Keratinocyte (primary cell): Measurements from ENCODE around the gene ZC3H13. TPM values are rescaled to one million over a fixed set of nuclear protein-coding genes. Genes with fewer than 3 reads are reported as not detected.

Experiments used
- DNase-seq: peaks from one replicate; pipeline ENCODE4 v3.0.0-alpha.2; 2011; ENCODE audit warnings: low read depth, missing footprints, low spot score
- FAIRE-seq: peaks from 2 replicates; lab custom pipeline; 2011; peaks lifted over from hg19 to GRCh38; lab: Jason Lieb, UNC
- H2AFZ ChIP-seq: 2 replicates; pipeline ENCODE4 v1.6.0; 2012; ENCODE audit warnings: low read length, control low read depth, inconsistent platforms; ENCODE audit not compliant: control insufficient read depth
- H3K27ac ChIP-seq: 2 replicates; pipeline ENCODE4 v1.5.1; 2011; ENCODE audit warnings: low read length; ENCODE audit not compliant: control insufficient read depth, insufficient read depth
- H3K27me3 ChIP-seq: 3 replicates; pipeline ENCODE4 v1.6.0; 2011; ENCODE audit warnings: low read length; ENCODE audit not compliant: control insufficient read depth, insufficient read depth; ENCODE audit errors: extremely low read depth
- H3K36me3 ChIP-seq, 2 experiments: 2 replicates in 1 of 2; 3 replicates in 1 of 2; pipeline ENCODE4 v1.5.1; 2011; ENCODE audit warnings: low read length in 2 of 2, mild to moderate bottlenecking in 1 of 2; ENCODE audit not compliant: control insufficient read depth in 2 of 2, insufficient read depth in 2 of 2; ENCODE audit errors: extremely low read depth in 1 of 2
- H3K4me1 ChIP-seq: 3 replicates; pipeline ENCODE4 v1.5.1; 2011; ENCODE audit warnings: low read length; ENCODE audit not compliant: control insufficient read depth, insufficient read depth; ENCODE audit errors: extremely low read depth
- H3K4me2 ChIP-seq: 3 replicates; pipeline ENCODE4 v1.6.0; 2011; ENCODE audit warnings: low read depth, low read length; ENCODE audit not compliant: control insufficient read depth, insufficient read depth; ENCODE audit errors: extremely low read depth
- H3K4me3 ChIP-seq, 3 experiments: fragments of 200-600 bp in 1 of 3; sonication (generic) in 1 of 3; 2 replicates in 2 of 3; 3 replicates in 1 of 3; pipeline ENCODE4 v1.5.1; 2011 to 2016; ENCODE audit warnings: low read length in 3 of 3, mild to moderate bottlenecking in 3 of 3, control low read depth in 2 of 3, inconsistent platforms in 1 of 3, low read depth in 1 of 3, mixed read lengths in 1 of 3, mixed run types in 1 of 3, moderate library complexity in 1 of 3; ENCODE audit not compliant: control insufficient read depth in 2 of 3, insufficient read depth in 2 of 3; ENCODE audit errors: extremely low read depth in 1 of 3
- H3K79me2 ChIP-seq: 2 replicates; pipeline ENCODE4 v1.6.0; 2012; ENCODE audit warnings: low read length; ENCODE audit not compliant: control insufficient read depth, insufficient read depth
- H3K9ac ChIP-seq: 3 replicates; pipeline ENCODE4 v1.6.0; 2011; ENCODE audit warnings: low read length; ENCODE audit not compliant: control insufficient read depth, insufficient read depth; ENCODE audit errors: extremely low read depth
- H3K9me1 ChIP-seq: 3 replicates; pipeline ENCODE4 v1.6.0; 2011; ENCODE audit warnings: low read length; ENCODE audit not compliant: control insufficient read depth, insufficient read depth; ENCODE audit errors: extremely low read depth
- H3K9me3 ChIP-seq: 2 replicates; pipeline ENCODE4 v1.5.1; 2012; ENCODE audit warnings: low read depth, low read length; ENCODE audit not compliant: control insufficient read depth
- H4K20me1 ChIP-seq: 3 replicates; pipeline ENCODE4 v1.6.0; 2011; ENCODE audit warnings: low read length; ENCODE audit not compliant: control insufficient read depth, insufficient read depth; ENCODE audit errors: extremely low read depth
- EZH2 ChIP-seq: IDR thresholded peaks from one replicate; pipeline ENCODE4 v1.6.1; 2012; ENCODE audit warnings: inconsistent platforms, mild to moderate bottlenecking, low read length, moderate library complexity
- dilution Hi-C: fragments of 300-500 bp; cut with MboI; formaldehyde crosslinking; loops from one replicate; pipeline ENCODE4 v1.7.0; 2020; ENCODE audit warnings: low sequenced_read_pairs; ENCODE audit not compliant: extremely low pct_ligation_motif_present
- polyA minus RNA-seq, 3 experiments: library from RNA; depleted of rRNA, polyadenylated mRNA; stranded (reverse); fragments of >200 nt; gene quantifications; 1 replicate in 1 of 3; 2 replicates in 1 of 3; 3 replicates in 1 of 3; pipeline ENCODE4 v1.2.3, GENCODE V29; 2011
- polyA plus RNA-seq, 5 experiments: library from polyadenylated mRNA; depleted of rRNA in 3 of 5; stranded (reverse) in 3 of 5; stranded (forward) in 1 of 5; unstranded in 1 of 5; fragments of >200 nt; gene quantifications; 1 replicate in 1 of 5; 2 replicates in 3 of 5; 3 replicates in 1 of 5; pipeline versions ENCODE4 v1.2.1 to v1.2.3, GENCODE V29; 2011 to 2012; ENCODE audit warnings: missing spikeins in 2 of 5, low read depth in 1 of 5, low replicate concordance in 1 of 5
- TF ChIP-seq, protein P1 (sequence below), 3 experiments: IDR thresholded peaks in 1 of 3; conservative IDR thresholded peaks in 1 of 3; optimal IDR thresholded peaks in 1 of 3; 2 replicates in 2 of 3; 3 replicates in 1 of 3; pipeline versions ENCODE3 to v1.5.1; 2011; ENCODE audit warnings: low read length in 3 of 3, mild to moderate bottlenecking in 3 of 3, moderate library complexity in 2 of 3, control low read depth in 1 of 3, inconsistent platforms in 1 of 3; ENCODE audit not compliant: insufficient read depth in 2 of 3; ENCODE audit errors: extremely low read depth in 1 of 3

The ZC3H13 gene, protein sequence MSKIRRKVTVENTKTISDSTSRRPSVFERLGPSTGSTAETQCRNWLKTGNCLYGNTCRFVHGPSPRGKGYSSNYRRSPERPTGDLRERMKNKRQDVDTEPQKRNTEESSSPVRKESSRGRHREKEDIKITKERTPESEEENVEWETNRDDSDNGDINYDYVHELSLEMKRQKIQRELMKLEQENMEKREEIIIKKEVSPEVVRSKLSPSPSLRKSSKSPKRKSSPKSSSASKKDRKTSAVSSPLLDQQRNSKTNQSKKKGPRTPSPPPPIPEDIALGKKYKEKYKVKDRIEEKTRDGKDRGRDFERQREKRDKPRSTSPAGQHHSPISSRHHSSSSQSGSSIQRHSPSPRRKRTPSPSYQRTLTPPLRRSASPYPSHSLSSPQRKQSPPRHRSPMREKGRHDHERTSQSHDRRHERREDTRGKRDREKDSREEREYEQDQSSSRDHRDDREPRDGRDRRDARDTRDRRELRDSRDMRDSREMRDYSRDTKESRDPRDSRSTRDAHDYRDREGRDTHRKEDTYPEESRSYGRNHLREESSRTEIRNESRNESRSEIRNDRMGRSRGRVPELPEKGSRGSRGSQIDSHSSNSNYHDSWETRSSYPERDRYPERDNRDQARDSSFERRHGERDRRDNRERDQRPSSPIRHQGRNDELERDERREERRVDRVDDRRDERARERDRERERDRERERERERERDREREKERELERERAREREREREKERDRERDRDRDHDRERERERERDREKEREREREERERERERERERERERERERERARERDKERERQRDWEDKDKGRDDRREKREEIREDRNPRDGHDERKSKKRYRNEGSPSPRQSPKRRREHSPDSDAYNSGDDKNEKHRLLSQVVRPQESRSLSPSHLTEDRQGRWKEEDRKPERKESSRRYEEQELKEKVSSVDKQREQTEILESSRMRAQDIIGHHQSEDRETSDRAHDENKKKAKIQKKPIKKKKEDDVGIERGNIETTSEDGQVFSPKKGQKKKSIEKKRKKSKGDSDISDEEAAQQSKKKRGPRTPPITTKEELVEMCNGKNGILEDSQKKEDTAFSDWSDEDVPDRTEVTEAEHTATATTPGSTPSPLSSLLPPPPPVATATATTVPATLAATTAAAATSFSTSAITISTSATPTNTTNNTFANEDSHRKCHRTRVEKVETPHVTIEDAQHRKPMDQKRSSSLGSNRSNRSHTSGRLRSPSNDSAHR (N-terminal part only)
- 4.8 to 10.6 TPM (median 6.1 TPM) in 3 replicates for polyA plus RNA-seq
- polyA plus RNA-seq (2011; ENCODE audit: low read depth): 87.6 TPM
- 6.3 and 8.7 TPM in 2 replicates for polyA plus RNA-seq (2011; cell fraction: cytosol; rRNA removed)
- polyA plus RNA-seq (2011; cell fraction: nucleus; rRNA removed): 20.5 and 25.2 TPM in 2 replicates
- 22.6 and 31.7 TPM in 2 replicates for polyA plus RNA-seq (2012; ENCODE audit: low replicate concordance)
- 5.9 to 20.1 TPM (median 11.7 TPM) in 3 replicates for polyA minus RNA-seq
- 7.5 TPM for polyA minus RNA-seq (2011; cell fraction: cytosol; rRNA and poly(A)+ RNA removed)
- 13.0 and 26.4 TPM in 2 replicates for polyA minus RNA-seq (2011; cell fraction: nucleus; rRNA and poly(A)+ RNA removed)

DNA sequence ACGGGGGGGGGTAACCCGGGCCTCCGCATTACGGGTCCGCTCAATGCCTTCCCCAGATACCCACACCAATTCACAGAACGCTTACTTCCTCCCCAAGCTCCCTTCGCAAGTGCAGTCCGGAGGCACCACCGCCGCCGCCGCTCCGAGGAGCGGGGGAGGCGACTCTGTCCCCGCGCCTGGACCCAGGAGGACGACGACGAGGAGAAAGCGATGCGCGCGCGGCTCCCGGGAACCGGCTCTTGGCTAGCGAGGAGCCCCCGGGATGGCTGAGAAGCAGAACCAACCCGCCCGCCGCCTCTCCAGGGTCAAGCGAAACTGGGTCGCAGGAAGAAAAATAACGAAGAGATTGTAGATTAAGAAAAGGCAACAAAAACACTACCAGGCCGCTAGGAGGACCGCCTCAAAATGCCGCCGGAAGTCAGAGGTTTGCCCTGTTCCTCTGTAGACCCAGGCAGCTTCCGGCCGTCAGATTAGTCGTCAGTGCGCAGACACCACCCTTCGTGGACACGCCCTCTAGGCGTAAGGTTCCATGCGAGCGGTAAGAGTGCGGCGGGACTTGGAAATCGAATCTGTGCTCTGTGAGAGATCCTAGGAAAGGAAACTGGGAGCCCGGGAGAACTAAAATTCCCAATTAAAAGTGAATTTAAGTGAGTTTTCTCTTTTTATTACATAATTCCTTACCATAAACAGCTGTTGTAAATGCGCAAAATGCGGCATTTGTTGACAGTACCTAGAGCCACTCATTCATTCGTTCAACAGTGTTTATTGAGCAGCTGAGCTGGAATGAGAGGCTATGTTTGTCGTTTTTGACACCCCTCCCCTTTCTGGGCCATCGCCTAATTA is at the start of gene ZC3H13:
Gene ZC3H13, minus strand, starts transcription at position 428 of the 843 bp plus-strand sequence. CDS start 7,239 bp downstream, outside the sequence.
- Histone ChIP-seq H3K9ac (peak within 1 kb of the TSS; percentile 93), H3K9me3 (no peaks in the 10 kb centered on the region), H3K4me1 (peaks cover 31% of the 10 kb centered on the region), H3K9me1 (no peaks in the 10 kb centered on the region), H3K27me3 (no peaks in the 10 kb centered on the region), H2AFZ (peak within 1 kb of the TSS; percentile 96), H3K4me3 (peak within 1 kb of the TSS; percentile 77 to 97 (median 85)), H3K27ac (peak within 1 kb of the TSS; percentile 85), H4K20me1 (no peaks in the 10 kb centered on the region), H3K4me2 (peak within 1 kb of the TSS; percentile 85), H3K79me2 (peaks cover 58% of the 10 kb centered on the region), H3K36me3 (no peaks in the 10 kb centered on the region)
- peak; percentile 67 for DNase-seq
- dilution Hi-C loops: no loop called here
- peak; percentile 88 for FAIRE-seq
- TF ChIP-seq, protein P1, sequence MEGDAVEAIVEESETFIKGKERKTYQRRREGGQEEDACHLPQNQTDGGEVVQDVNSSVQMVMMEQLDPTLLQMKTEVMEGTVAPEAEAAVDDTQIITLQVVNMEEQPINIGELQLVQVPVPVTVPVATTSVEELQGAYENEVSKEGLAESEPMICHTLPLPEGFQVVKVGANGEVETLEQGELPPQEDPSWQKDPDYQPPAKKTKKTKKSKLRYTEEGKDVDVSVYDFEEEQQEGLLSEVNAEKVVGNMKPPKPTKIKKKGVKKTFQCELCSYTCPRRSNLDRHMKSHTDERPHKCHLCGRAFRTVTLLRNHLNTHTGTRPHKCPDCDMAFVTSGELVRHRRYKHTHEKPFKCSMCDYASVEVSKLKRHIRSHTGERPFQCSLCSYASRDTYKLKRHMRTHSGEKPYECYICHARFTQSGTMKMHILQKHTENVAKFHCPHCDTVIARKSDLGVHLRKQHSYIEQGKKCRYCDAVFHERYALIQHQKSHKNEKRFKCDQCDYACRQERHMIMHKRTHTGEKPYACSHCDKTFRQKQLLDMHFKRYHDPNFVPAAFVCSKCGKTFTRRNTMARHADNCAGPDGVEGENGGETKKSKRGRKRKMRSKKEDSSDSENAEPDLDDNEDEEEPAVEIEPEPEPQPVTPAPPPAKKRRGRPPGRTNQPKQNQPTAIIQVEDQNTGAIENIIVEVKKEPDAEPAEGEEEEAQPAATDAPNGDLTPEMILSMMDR (optimal IDR thresholded peaks at IDR 0.05 in 1 of 3, IDR thresholded peaks at IDR 0.05 in 1 of 3, conservative IDR thresholded peaks at IDR 0.05 in 1 of 3; ENCODE audit: extremely low read depth in 1 of 3, insufficient read depth in 2 of 3, low read length in 3 of 3): peak; percentile 22 to 41 (median 28)
- no peak for TF ChIP-seq EZH2
